Testis (tissue), 3 donors: Measurements from ENCODE around the gene C1orf56. TPM values are rescaled to one million over a fixed set of nuclear protein-coding genes. Genes with fewer than 3 reads are reported as not detected.
A peak's percentile ranks its signal among the peaks of the same experiment; 100 is the strongest.

Experiments
- DNase-seq: peaks from one replicate; pipeline ENCODE4 v3.0.0-alpha.2; 2019
- H3K27ac ChIP-seq, 2 donors: fragments of 200-600 bp; sonication (generic); one replicate each; pipeline ENCODE4 v1.5.1; 2019
- H3K27me3 ChIP-seq: fragments of 200-600 bp; sonication (generic); one replicate; pipeline ENCODE4 v1.5.1; 2019
- H3K36me3 ChIP-seq: fragments of 200-600 bp; sonication (generic); one replicate; pipeline ENCODE4 v1.5.1; 2017; ENCODE audit warnings: low read depth; ENCODE audit errors: missing control alignments
- H3K4me1 ChIP-seq: fragments of 200-600 bp; sonication (generic); one replicate; pipeline ENCODE4 v1.5.1; 2019
- H3K4me3 ChIP-seq, 2 donors: fragments of 200-600 bp; sonication (generic); one replicate each; pipeline ENCODE4 v1.5.1; 2017 to 2019
- H3K9me3 ChIP-seq: fragments of 200-600 bp; sonication (generic); one replicate; pipeline ENCODE4 v1.5.1; 2017
- CTCF ChIP-seq, 3 experiments: fragments of 450-650 bp in 2 of 3; fragments of 200-600 bp in 1 of 3; sonication (generic) in 1 of 3; IDR thresholded peaks; one replicate each; pipeline ENCODE4 v1.5.1; 2016 to 2019; ENCODE audit warnings: antibody characterized with exemption in 3 of 3, mild to moderate bottlenecking in 2 of 3, moderate library complexity in 1 of 3
- POLR2A ChIP-seq: fragments of 450-650 bp; IDR thresholded peaks from one replicate; pipeline ENCODE4 v1.6.1; 2017; ENCODE audit warnings: antibody characterized with exemption, mild to moderate bottlenecking, moderate library complexity
- WGBS, 2 donors: methylation state at CpG; one replicate each; pipeline ENCODE4 v1.1.5; 2018; 5-methylcytosine and 5-hydroxymethylcytosine counted together
- intact Hi-C: fragments of 100-400 bp; cut with DNase I; formaldehyde crosslinking; loops from one replicate; pipeline ENCODE4 v1.15.1; 2023; ENCODE audit warnings: low total_unique reads
- polyA plus RNA-seq: library from polyadenylated mRNA; stranded (reverse); fragments of 350-450 nt; fragmentation: Illumina TruSeq; extraction: RNeasy Lipid Tissue Mini Kit (QIAGEN cat#74804); gene quantifications from one replicate; pipeline ENCODE4 v1.2.3, GENCODE V29; 2014; ENCODE audit warnings: low read depth, low replicate concordance; ENCODE audit not compliant: insufficient read depth
- total RNA-seq, 2 donors: library from RNA; depleted of rRNA; stranded (reverse); fragments of >200 nt; gene quantifications; one replicate each; pipeline ENCODE4 v1.2.3, GENCODE V29; 2016

C1orf56 gene
- total and polyA plus RNA-seq, 3 donors from 2014 or later = 57.3 to 145 (median 78.4) TPM

- DNase-seq = no peak
- H3K36me3 ChIP-seq = no peaks in the 10 kb centered on the region
- no peaks in the 10 kb centered on the region for H3K27me3 ChIP-seq
- TF ChIP-seq POLR2A = no peak
- no peak for TF ChIP-seq CTCF (IDR thresholded peaks at IDR 0.05)
- peaks cover 7% of the 10 kb centered on the region for H3K4me1 ChIP-seq
- no peak overlapping the region for H3K27ac ChIP-seq
- intact Hi-C loops = no loop called here
- no peaks in the 10 kb centered on the region for H3K9me3 ChIP-seq
- WGBS, 2 donors = 80 to 89% methylated on average over 4 of the region's 4 CpGs
- no peak overlapping the region for H3K4me3 ChIP-seq
Observed at GRCh38 chr1:151067185-151067584, 19.6 kb downstream of the C1orf56 start.

GRCh38 chr1:151069103-151069486 lies 21.5 kb downstream of the C1orf56 start:
- H3K27me3 ChIP-seq = no peaks in the 10 kb centered on the region
- peak overlapping the region in 1 of 2 donors; percentile 92 for H3K4me3 ChIP-seq
- no peak for DNase-seq
- intact Hi-C loops = no loop called here
- peaks cover 7% of the 10 kb centered on the region for H3K4me1 ChIP-seq
- TF ChIP-seq CTCF (IDR thresholded peaks at IDR 0.05) = no peak
- no peak for TF ChIP-seq POLR2A
- H3K9me3 ChIP-seq = no peaks in the 10 kb centered on the region
- 49 to 63% methylated on average over 5 of the region's 5 CpGs for WGBS, 2 donors
- H3K27ac ChIP-seq = no peak overlapping the region
- H3K36me3 ChIP-seq = no peaks in the 10 kb centered on the region

- Histone ChIP-seq H3K27ac (peak within 1 kb of the TSS; percentile 100), H3K27me3 (no peaks in the 10 kb centered on the region), H3K4me1 (peaks cover 7% of the 10 kb centered on the region), H3K4me3 (peak within 1 kb of the TSS; percentile 90 to 92), H3K36me3 (no peaks in the 10 kb centered on the region), H3K9me3 (no peaks in the 10 kb centered on the region)
- TF ChIP-seq POLR2A (no peak), CTCF (IDR thresholded peaks at IDR 0.05) (peak; percentile 82 to 93 (median 83))
- WGBS, 2 donors = 1% methylated on average over 46 to 50 of the region's 50 CpGs
- DNase-seq = peak; percentile 96
- intact Hi-C loops = no loop called here
Observed at GRCh38 chr1:151070474-151071276, 23.1 kb downstream of the C1orf56 start, which contains the start of gene GABPB2. TSS of gene GABPB2 (plus strand) at chr1:151070761. CDS start at chr1:151088190, 17,429 bp downstream.

- Histone ChIP-seq H3K27me3 (no peaks in the 10 kb centered on the region), H3K4me3 (no peak overlapping the region), H3K9me3 (no peaks in the 10 kb centered on the region), H3K36me3 (no peaks in the 10 kb centered on the region), H3K27ac (no peak overlapping the region), H3K4me1 (peaks cover 7% of the 10 kb centered on the region)
- 57 to 64% methylated on average over 12 to 13 of the region's 13 CpGs for WGBS, 2 donors
- no peak for TF ChIP-seq POLR2A
- TF ChIP-seq CTCF (IDR thresholded peaks at IDR 0.05) = peak in 1 of 3 experiments; percentile 3
- no peak for DNase-seq
- intact Hi-C loops = no loop called here
Observed at GRCh38 chr1:151072224-151072623, 24.7 kb downstream of the C1orf56 start.
